Dermis blood vessel endothelial cell (primary cell): Measurements from ENCODE around the gene CYP20A1. TPM values are rescaled to one million over a fixed set of nuclear protein-coding genes. Genes with fewer than 3 reads are reported as not detected.

Experiments
- total RNA-seq: library from RNA; depleted of rRNA; stranded (reverse); fragments of >200 nt; gene quantifications from 2 replicates; pipeline ENCODE4 v1.2.3, GENCODE V29; 2014

CYP20A1 gene
- total RNA-seq, 1 donor from 2014 or later = 45.8 TPM

Other genes with a start within 250 kb of the CYP20A1 start
- 37.2 and 42.5 TPM in 2 replicates for gene NBEAL1, start 224.1 kb upstream of the CYP20A1 start, total RNA-seq
- gene ABI2, start 89.4 kb downstream of the CYP20A1 start, total RNA-seq = 23.7 and 40.0 TPM in 2 replicates